MM.1S (cell line): ENCODE results near the gene CACNA1H.

Experiments
- EZH2 ChIP-seq: fragments of 300-600 bp; sonication (generic); optimal IDR thresholded peaks from 2 replicates; pipeline ENCODE3; 2017; ENCODE audit warnings: low read depth, mild to moderate bottlenecking, antibody characterized with exemption, low read length, mixed read lengths
- EZH2phosphoT487 ChIP-seq: fragments of 300-600 bp; sonication (generic); IDR thresholded peaks from 2 replicates; pipeline ENCODE4 v1.6.1; 2018; ENCODE audit warnings: antibody characterized with exemption, low read length
- TF ChIP-seq, protein P1 (sequence below): fragments of 300-600 bp; sonication (generic); IDR thresholded peaks from 2 replicates; pipeline ENCODE4 v1.5.1; 2016; ENCODE audit warnings: antibody characterized with exemption, low read length, mixed read lengths

DNA sequence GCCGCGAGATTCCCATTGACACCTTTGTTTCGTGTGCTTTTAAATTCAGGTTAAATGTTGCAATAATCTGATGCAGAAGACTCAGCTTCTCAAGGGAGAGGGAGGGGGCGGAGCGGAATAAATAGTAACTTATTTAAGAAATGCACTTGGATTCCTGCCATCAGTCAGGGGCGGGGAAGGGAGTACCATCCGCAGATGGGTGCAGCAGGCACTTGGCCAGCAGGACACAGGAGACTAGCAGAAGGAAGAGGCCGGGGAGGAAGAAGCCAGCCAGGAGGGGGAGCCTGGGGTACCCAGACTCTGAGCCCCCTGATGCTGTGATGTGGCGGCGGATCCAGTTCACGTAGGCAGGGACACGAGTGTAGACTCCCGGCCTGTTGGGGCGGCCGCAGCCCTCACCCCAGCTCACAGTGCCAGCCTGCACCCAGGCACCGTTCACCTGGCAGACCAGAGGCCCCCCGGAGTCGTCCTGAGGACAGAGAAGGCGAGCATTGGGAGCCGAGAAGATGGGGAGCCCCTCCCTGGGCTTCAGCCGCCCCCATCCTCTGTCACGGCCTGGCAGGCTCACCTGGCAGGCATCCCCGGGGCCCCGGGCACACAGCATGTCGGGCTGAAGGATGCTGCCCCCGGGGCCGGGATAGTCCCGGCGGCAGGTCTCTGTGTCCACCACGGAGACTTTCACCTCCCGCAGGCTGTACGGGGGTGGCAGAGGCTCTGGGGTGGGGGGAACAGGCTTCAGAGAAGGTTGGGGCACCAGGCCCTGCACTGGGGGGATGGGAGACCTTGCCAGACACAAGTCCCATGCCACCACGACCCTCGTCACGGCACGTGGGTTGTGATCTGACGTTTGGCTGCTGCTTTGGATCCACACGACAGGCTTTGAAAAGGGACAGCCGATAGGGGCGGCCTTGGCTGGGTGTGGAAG, 69.0 kb downstream of the CACNA1H start:
- TF ChIP-seq, protein P1, sequence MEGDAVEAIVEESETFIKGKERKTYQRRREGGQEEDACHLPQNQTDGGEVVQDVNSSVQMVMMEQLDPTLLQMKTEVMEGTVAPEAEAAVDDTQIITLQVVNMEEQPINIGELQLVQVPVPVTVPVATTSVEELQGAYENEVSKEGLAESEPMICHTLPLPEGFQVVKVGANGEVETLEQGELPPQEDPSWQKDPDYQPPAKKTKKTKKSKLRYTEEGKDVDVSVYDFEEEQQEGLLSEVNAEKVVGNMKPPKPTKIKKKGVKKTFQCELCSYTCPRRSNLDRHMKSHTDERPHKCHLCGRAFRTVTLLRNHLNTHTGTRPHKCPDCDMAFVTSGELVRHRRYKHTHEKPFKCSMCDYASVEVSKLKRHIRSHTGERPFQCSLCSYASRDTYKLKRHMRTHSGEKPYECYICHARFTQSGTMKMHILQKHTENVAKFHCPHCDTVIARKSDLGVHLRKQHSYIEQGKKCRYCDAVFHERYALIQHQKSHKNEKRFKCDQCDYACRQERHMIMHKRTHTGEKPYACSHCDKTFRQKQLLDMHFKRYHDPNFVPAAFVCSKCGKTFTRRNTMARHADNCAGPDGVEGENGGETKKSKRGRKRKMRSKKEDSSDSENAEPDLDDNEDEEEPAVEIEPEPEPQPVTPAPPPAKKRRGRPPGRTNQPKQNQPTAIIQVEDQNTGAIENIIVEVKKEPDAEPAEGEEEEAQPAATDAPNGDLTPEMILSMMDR = no peak
- no peak; the same call in none of the 2 replicates for TF ChIP-seq EZH2phosphoT487
- no peak for TF ChIP-seq EZH2
